Measurements from ENCODE around the gene CAMSAP1.

CAMSAP1 gene

GRCh38 chr9:135788576-135789300 lies 118.6 kb downstream of the CAMSAP1 start:
- DNase-seq, result no peak

- DNase-seq, result no peak
These were observed 119.4 kb downstream of the CAMSAP1 start for GRCh38 chr9:135787776-135788575.

- no peak for DNase-seq
These were observed 120.0 kb downstream of the CAMSAP1 start for GRCh38 chr9:135787317-135787716.

GRCh38 chr9:135786146-135786690 lies 121.1 kb downstream of the CAMSAP1 start:
- no peak for DNase-seq

- DNase-seq, result no peak
These were observed 122.3 kb downstream of the CAMSAP1 start for GRCh38 chr9:135785013-135785575.

- no peak for DNase-seq
These were observed 123.7 kb downstream of the CAMSAP1 start for GRCh38 chr9:135783540-135784245.

GRCh38 chr9:135782946-135783345 lies 124.4 kb downstream of the CAMSAP1 start:
- no peak for DNase-seq

- no peak for DNase-seq
These were observed 126.7 kb downstream of the CAMSAP1 start for GRCh38 chr9:135780626-135781025.

GRCh38 chr9:135780086-135780485 lies 127.3 kb downstream of the CAMSAP1 start:
- DNase-seq, result no peak

- DNase-seq, result no peak
These were observed 127.8 kb downstream of the CAMSAP1 start for GRCh38 chr9:135779571-135779970.

- DNase-seq, result no peak
These were observed 128.9 kb downstream of the CAMSAP1 start for GRCh38 chr9:135778421-135778820.

- DNase-seq, result no peak
These were observed 129.6 kb downstream of the CAMSAP1 start for GRCh38 chr9:135777623-135778177.

- no peak for DNase-seq
These were observed 130.3 kb downstream of the CAMSAP1 start for GRCh38 chr9:135776893-135777622.

GRCh38 chr9:135775911-135776310 lies 131.4 kb downstream of the CAMSAP1 start:
- DNase-seq, result no peak

GRCh38 chr9:135774794-135775525 lies 132.4 kb downstream of the CAMSAP1 start:
- DNase-seq, result no peak

GRCh38 chr9:135774239-135774747 lies 133.1 kb downstream of the CAMSAP1 start:
- no peak for DNase-seq

- DNase-seq, result no peak
These were observed 133.7 kb downstream of the CAMSAP1 start for GRCh38 chr9:135773530-135774238.

GRCh38 chr9:135772702-135773493 lies 134.4 kb downstream of the CAMSAP1 start:
- no peak for DNase-seq

GRCh38 chr9:135772056-135772646 lies 135.2 kb downstream of the CAMSAP1 start:
- DNase-seq, result no peak

All from NCI-H524 (cell line).